GM12878 (cell line): ENCODE results near the gene SMAD5. TPM values are rescaled to one million over a fixed set of nuclear protein-coding genes. Genes with fewer than 3 reads are reported as not detected.

ENCODE experiments used
- ATAC-seq: fragments of 200-7000 bp; cut with Tn5 transposase; 3 replicates; pipeline ENCODE4 v1.9.1; 2020; ENCODE audit warnings: mild to moderate bottlenecking, moderate library complexity
- BruUV-seq: library from RNA; stranded (reverse); fragments of 400-500 nt; replicated peaks from 2 replicates; lab custom pipeline; 2021; lab: Mats Ljungman, UMichigan
- CTCF ChIA-PET: fragments of 300-600 bp; sonication (Branson Sonifier 250); formaldehyde crosslinking; extraction: SDS; loops from one replicate; lab custom pipeline; 2021; ENCODE audit warnings: inconsistent platforms; lab: Yijun Ruan, JAX
- POLR2A ChIA-PET: fragments of 350-600 bp; formaldehyde crosslinking; extraction: SDS; loops from one replicate; lab custom pipeline; 2021; ENCODE audit warnings: inconsistent platforms; lab: Charles Lee
- RAD21 ChIA-PET: fragments of 300-600 bp; sonication (Branson Sonifier 250); formaldehyde crosslinking; loops from one replicate; lab custom pipeline; 2023; ENCODE audit warnings: antibody characterized with exemption; ENCODE audit not compliant: unreplicated experiment; lab: Charles Lee
- SMC1A ChIA-PET: fragments of 300-600 bp; sonication (Branson Sonifier 250); formaldehyde crosslinking; loops from one replicate; lab custom pipeline; 2023; ENCODE audit not compliant: unreplicated experiment, uncharacterized antibody; lab: Charles Lee
- DNase-seq: peaks from one replicate; pipeline ENCODE4 v3.0.0-alpha.2; 2011; ENCODE audit warnings: low read depth, low spot score
- FAIRE-seq: peaks from 3 replicates; lab custom pipeline; 2011; peaks lifted over from hg19 to GRCh38; lab: Jason Lieb, UNC
- H2AFZ ChIP-seq: 2 replicates; pipeline ENCODE4 v1.6.0; 2011; ENCODE audit warnings: low read depth, low read length, control low read depth; ENCODE audit not compliant: control insufficient read depth
- H3K27ac ChIP-seq: 2 replicates; pipeline ENCODE4 v1.5.1; 2011; ENCODE audit warnings: control low read depth; ENCODE audit not compliant: control insufficient read depth, insufficient read depth
- H3K27me3 ChIP-seq, 2 experiments: replicated peaks in 1 of 2; 2 replicates each; pipeline versions ENCODE4 v1.6.0 to v1.6.1; 2011; ENCODE audit warnings: low read length in 1 of 2; ENCODE audit not compliant: control insufficient read depth in 2 of 2, insufficient read depth in 2 of 2
- H3K36me3 ChIP-seq, 2 experiments: 2 replicates each; pipeline ENCODE4 v1.5.1; 2011; ENCODE audit warnings: low read length in 1 of 2; ENCODE audit not compliant: control insufficient read depth in 2 of 2, insufficient read depth in 2 of 2
- H3K4me1 ChIP-seq: 2 replicates; pipeline ENCODE4 v1.6.1; 2011; ENCODE audit warnings: mild to moderate bottlenecking, low read length, moderate library complexity, mixed read lengths; ENCODE audit not compliant: control insufficient read depth, insufficient read depth
- H3K4me2 ChIP-seq: 2 replicates; pipeline ENCODE4 v1.6.0; 2011; ENCODE audit warnings: control low read depth; ENCODE audit not compliant: control insufficient read depth, insufficient read depth
- H3K4me3 ChIP-seq: fragments of 200-600 bp; sonication (generic); 2 replicates; pipeline ENCODE4 v1.5.1; 2016
- H3K79me2 ChIP-seq: 2 replicates; pipeline ENCODE4 v1.6.0; 2011; ENCODE audit warnings: low read length; ENCODE audit not compliant: control insufficient read depth, insufficient read depth
- H3K9ac ChIP-seq: 2 replicates; pipeline ENCODE4 v1.8.0; 2011; ENCODE audit warnings: low read length, control low read depth, mixed read lengths; ENCODE audit not compliant: control insufficient read depth, insufficient read depth
- H3K9me3 ChIP-seq: replicated peaks from 3 replicates; pipeline ENCODE4 v1.5.1; 2011; ENCODE audit warnings: mild to moderate bottlenecking, low read length; ENCODE audit not compliant: control insufficient read depth, insufficient read depth
- H4K20me1 ChIP-seq: 2 replicates; pipeline ENCODE4 v1.6.0; 2011; ENCODE audit not compliant: control insufficient read depth, insufficient read depth
- BMI1 ChIP-seq: fragments of 450-650 bp; IDR thresholded peaks from 2 replicates; pipeline ENCODE4 v1.6.1; 2016; ENCODE audit warnings: mild to moderate bottlenecking, moderate library complexity, borderline replicate concordance
- DPF2 ChIP-seq: fragments of 450-650 bp; IDR thresholded peaks from 2 replicates; pipeline ENCODE4 v1.6.1; 2017; ENCODE audit warnings: mild to moderate bottlenecking
- FOXM1 ChIP-seq: IDR thresholded peaks from 2 replicates; pipeline ENCODE4 v1.6.1; 2012; ENCODE audit warnings: low read depth, mild to moderate bottlenecking, inconsistent platforms, low read length, moderate library complexity
- GABPA ChIP-seq: IDR thresholded peaks from 2 replicates; pipeline ENCODE4 v1.6.1; 2014; ENCODE audit warnings: antibody characterized with exemption, low read depth, mild to moderate bottlenecking, inconsistent platforms
- IKZF1 ChIP-seq: fragments of 450-650 bp; conservative IDR thresholded peaks from 2 replicates; pipeline ENCODE4 v1.6.1; 2017; ENCODE audit warnings: antibody characterized with exemption, mild to moderate bottlenecking
- NR2F1 ChIP-seq: fragments of 450-650 bp; conservative IDR thresholded peaks from 2 replicates; pipeline ENCODE4 v1.6.1; 2017; ENCODE audit warnings: mild to moderate bottlenecking
- NRF1 ChIP-seq: conservative IDR thresholded peaks from 2 replicates; pipeline ENCODE4 v1.6.1; 2011; ENCODE audit warnings: mild to moderate bottlenecking, low read depth, low read length, improper control_type of control experiment
- RBBP5 ChIP-seq: fragments of 200-600 bp; sonication (generic); conservative IDR thresholded peaks from 2 replicates; pipeline ENCODE4 v1.6.1; 2016
- ZSCAN29 ChIP-seq: fragments of 450-650 bp; IDR thresholded peaks from 2 replicates; pipeline ENCODE4 v1.6.1; 2017; ENCODE audit warnings: mild to moderate bottlenecking, moderate library complexity
- ZZZ3 ChIP-seq: IDR thresholded peaks from 2 replicates; pipeline ENCODE4 v1.6.1; 2011; ENCODE audit warnings: low read depth; ENCODE audit not compliant: control insufficient read depth, insufficient read length
- WGBS: methylation state at CpG from one replicate; pipeline ENCODE4 v1.1.6; 2016; ENCODE audit warnings: low lambda C conversion rate; ENCODE audit not compliant: insufficient replicate concordance, insufficient coverage; ENCODE audit errors: missing lambda C conversion rate; 5-methylcytosine and 5-hydroxymethylcytosine counted together
- in situ Hi-C: fragments of 300-500 bp; cut with MboI; formaldehyde crosslinking; loops from 9 replicates; pipeline ENCODE4 v1.14.3; 2018; ENCODE audit warnings: mixed read lengths
- intact Hi-C: fragments of 100-400 bp; cut with micrococcal nuclease; formaldehyde crosslinking; loops from one replicate; pipeline ENCODE4 v1.14.2; 2022; ENCODE audit not compliant: unreplicated experiment
- polyA plus RNA-seq, 11 experiments: library from polyadenylated mRNA; depleted of rRNA in 4 of 11; unstranded in 6 of 11; stranded (reverse) in 5 of 11; fragments of >200 nt; fragmentation: Nextera tagmentation in 4 of 11; fragmentation: Illumina TruSeq in 1 of 11; extraction: Ambion mirVana in 4 of 11; extraction: Trizol in 1 of 11; gene quantifications; 1 replicate in 1 of 11; 2 replicates in 10 of 11; pipeline versions ENCODE4 v1.2.1 to v1.2.3, GENCODE V29; 2011 to 2016; ENCODE audit warnings: inconsistent platforms in 2 of 11, missing spikeins in 2 of 11, low read depth in 1 of 11
- total RNA-seq, 4 experiments: library from RNA; depleted of rRNA in 3 of 4; stranded (reverse); fragments of >200 nt in 3 of 4; fragmentation: Illumina TruSeq in 1 of 4; extraction: Trizol in 1 of 4; gene quantifications; 2 replicates each; pipeline versions ENCODE4 v1.2.1 to v1.2.3, GENCODE V29; 2013 to 2021

The SMAD5 gene
- total and polyA plus RNA-seq, 10 of the 15 experiments (the other 5 are each of a cell fraction or from before 2014, with no cell fraction given), result 3.6 to 40.6 (median 11.7) TPM

DNA sequence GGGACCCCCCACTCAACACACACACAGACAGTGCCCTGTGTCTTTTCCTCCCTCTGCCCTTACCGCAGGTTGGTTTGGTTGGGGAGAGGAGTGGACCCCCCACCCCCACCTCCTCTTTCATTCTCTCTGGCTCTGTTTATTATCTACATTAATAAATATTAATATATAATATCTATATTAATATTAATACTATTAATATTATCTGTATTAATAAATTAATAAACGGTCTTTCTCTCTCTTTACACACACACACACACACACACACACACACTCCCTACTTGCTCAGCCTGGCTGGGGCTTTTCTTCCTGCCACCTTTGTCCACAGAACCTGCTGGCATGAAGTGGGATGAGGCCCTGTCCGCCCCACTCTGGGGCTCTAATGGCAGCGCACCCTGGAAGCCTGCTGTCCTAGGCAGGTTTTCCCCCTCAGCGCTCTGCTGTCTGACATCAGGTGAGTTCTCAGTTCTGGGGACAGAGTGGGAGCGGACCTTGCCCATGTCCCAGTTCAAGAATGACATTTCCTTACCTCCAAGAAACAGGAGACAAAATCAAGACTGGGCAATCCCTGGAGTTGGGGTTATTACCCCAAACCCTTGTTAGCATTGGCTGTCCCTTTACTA, 70.8 kb downstream of the SMAD5 start:
- H3K27me3 ChIP-seq, result peaks cover 0 to 2% of the 10 kb centered on the region in 2 experiments; a peak in 2 of 4 replicates
- TF ChIP-seq ZZZ3 (no peak), FOXM1 (no peak), IKZF1 (no peak), GABPA (no peak), DPF2 (no peak), BMI1 (no peak), RBBP5 (no peak), NRF1 (no peak), ZSCAN29 (no peak), NR2F1 (no peak)
- no peaks in the 10 kb centered on the region; the same call in 1 of the 2 replicates for H4K20me1 ChIP-seq
- no peak overlapping the region for H3K9ac ChIP-seq
- no peak overlapping the region for H3K4me3 ChIP-seq
- no peaks in the 10 kb centered on the region for H3K79me2 ChIP-seq
- RAD21 ChIA-PET, result no interaction called here
- WGBS, result 42% methylated on average over 6 of the region's 6 CpGs
- no peaks in the 10 kb centered on the region for H3K9me3 ChIP-seq
- no peaks in the 10 kb centered on the region for H3K36me3 ChIP-seq
- ATAC-seq (no peak), FAIRE-seq (no peak), DNase-seq (no peak)
- in situ Hi-C loops (no loop called here), intact Hi-C loops (no loop called here)
- SMC1A ChIA-PET, result no interaction called here
- H3K27ac ChIP-seq, result no peak overlapping the region
- BruUV-seq, result no TSS peak
- no peak overlapping the region for H3K4me2 ChIP-seq
- POLR2A ChIA-PET, result interaction anchor here (0.6 kb wide), 2 partner anchors 13 to 39 kb away, joined by 3 to 4 read pairs; no protein-coding TSS in a partner anchor
- no peaks in the 10 kb centered on the region for H3K4me1 ChIP-seq
- H2AFZ ChIP-seq, result no peak overlapping the region
- CTCF ChIA-PET, result no interaction called here
